Effector memory CD8-positive, alpha-beta T cell (primary cell): ENCODE data around the gene VASN.

Experiments used
- ATAC-seq: fragments of 150-1000 bp; cut with Tn5 transposase; replicated peaks from 2 replicates; pipeline ENCODE4 v1.10.0; 2021; ENCODE audit warnings: mild to moderate bottlenecking, moderate library complexity
- DNase-seq, 3 experiments: peaks; one replicate each; pipeline ENCODE4 v3.0.0; 2021
- H3K27ac Mint-ChIP-seq, 2 donors: one replicate each; pipeline ENCODE4 v1.8.0; 2022; ENCODE audit warnings: mild to moderate bottlenecking in 2 of 2, mixed read lengths in 2 of 2, moderate library complexity in 2 of 2
- H3K27me3 Mint-ChIP-seq, 2 donors: one replicate each; pipeline ENCODE4 v1.8.0; 2022; ENCODE audit warnings: mixed read lengths in 2 of 2
- H3K36me3 Mint-ChIP-seq: one replicate; pipeline ENCODE4 v1.8.0; 2022; ENCODE audit warnings: mild to moderate bottlenecking, moderate library complexity, mixed read lengths; ENCODE audit not compliant: insufficient read depth
- H3K4me1 Mint-ChIP-seq, 2 donors: one replicate each; pipeline ENCODE4 v1.8.0; 2022; ENCODE audit warnings: low read depth in 2 of 2, mixed read lengths in 2 of 2
- H3K4me3 Mint-ChIP-seq, 2 donors: one replicate each; pipeline ENCODE4 v1.8.0; 2022; ENCODE audit warnings: mild to moderate bottlenecking in 2 of 2, mixed read lengths in 2 of 2, moderate library complexity in 2 of 2
- H3K9me3 Mint-ChIP-seq, 2 donors: one replicate each; pipeline ENCODE4 v1.8.0; 2022; ENCODE audit warnings: mixed read lengths in 2 of 2

VASN gene

DNA sequence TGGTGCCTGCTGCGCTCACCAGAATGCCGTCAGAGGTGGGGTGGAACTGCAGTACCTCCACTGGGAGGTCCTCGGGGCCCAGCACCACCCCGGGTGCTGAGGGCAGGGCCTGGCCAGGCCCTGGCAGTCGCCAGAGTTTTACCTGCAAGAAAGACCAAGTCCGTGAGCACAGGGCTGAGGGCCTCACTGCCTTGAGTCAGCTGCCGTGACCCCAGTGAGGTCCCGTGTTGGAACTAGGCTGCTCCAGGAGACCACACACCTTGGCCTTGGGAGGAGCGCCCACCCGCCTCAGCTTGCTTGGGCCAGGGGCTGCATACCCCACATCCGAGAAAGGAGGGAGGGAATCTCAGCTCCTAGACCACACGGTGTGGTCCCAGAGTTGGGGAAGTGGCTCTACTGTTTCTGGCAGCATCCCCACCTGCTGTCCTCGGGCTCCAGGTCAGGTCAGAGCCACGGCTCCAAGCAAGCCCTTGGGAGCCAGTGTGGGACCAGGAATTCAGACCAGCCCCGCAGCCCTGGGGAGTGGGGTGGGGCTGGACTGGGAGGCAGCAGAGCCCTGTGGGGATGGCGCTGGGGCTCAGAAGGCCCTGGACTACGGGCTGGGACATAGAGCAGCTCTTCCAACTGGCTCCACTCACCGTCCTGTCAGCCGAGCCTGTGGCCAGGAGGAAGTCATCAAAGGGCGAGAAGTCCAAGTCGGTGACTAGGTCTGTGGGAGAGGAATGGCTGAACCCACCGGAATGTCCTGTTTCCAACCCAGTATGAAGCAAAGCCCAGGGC lies 36.1 kb downstream of the VASN start:
- Mint-ChIP-seq H3K36me3 (peaks cover 100% of the 10 kb centered on the region), H3K4me3 (peak overlapping the region in 1 of 2 donors; percentile 8), H3K27ac (peak overlapping the region in 1 of 2 donors; percentile 79), H3K9me3 (no peaks in the 10 kb centered on the region), H3K27me3 (no peaks in the 10 kb centered on the region), H3K4me1 (peaks cover 29% of the 10 kb centered on the region in 2 donors)
- DNase-seq (no peak), ATAC-seq (no peak)

DNA sequence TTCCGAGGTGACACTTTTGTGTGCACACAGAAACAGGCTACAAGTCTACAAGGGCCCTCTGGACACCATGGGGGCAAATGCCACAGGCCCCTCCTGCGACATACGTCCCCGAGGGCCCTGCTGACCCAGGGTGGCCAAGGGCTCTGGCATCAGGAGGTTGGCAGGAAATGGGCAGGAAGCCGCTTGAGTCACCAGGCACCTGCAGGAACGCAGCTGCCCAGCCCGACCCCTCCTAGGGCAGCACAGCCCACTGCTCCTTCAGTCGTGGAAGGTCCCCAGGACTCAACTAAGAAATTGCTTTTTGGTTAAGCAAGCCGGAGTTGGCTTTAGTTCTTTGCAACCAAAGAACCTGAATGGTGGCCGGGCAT lies 36.7 kb downstream of the VASN start:
- Mint-ChIP-seq H3K36me3 (peaks cover 100% of the 10 kb centered on the region), H3K4me3 (no peak overlapping the region), H3K27me3 (no peaks in the 10 kb centered on the region), H3K4me1 (peaks cover 26 to 27% of the 10 kb centered on the region in 2 donors), H3K9me3 (no peaks in the 10 kb centered on the region), H3K27ac (peak overlapping the region in 1 of 2 donors; percentile 79)
- ATAC-seq (no peak), DNase-seq (no peak)

GRCh38 chr16:4409081-4409932 lies 37.7 kb downstream of the VASN start:
- Mint-ChIP-seq H3K27ac (peak overlapping the region in 1 of 2 donors; percentile 79), H3K4me3 (no peak overlapping the region), H3K4me1 (peaks cover 27% of the 10 kb centered on the region in 2 donors), H3K36me3 (peaks cover 100% of the 10 kb centered on the region), H3K27me3 (no peaks in the 10 kb centered on the region), H3K9me3 (no peaks in the 10 kb centered on the region)
- ATAC-seq (no peak), DNase-seq (no peak)

DNA sequence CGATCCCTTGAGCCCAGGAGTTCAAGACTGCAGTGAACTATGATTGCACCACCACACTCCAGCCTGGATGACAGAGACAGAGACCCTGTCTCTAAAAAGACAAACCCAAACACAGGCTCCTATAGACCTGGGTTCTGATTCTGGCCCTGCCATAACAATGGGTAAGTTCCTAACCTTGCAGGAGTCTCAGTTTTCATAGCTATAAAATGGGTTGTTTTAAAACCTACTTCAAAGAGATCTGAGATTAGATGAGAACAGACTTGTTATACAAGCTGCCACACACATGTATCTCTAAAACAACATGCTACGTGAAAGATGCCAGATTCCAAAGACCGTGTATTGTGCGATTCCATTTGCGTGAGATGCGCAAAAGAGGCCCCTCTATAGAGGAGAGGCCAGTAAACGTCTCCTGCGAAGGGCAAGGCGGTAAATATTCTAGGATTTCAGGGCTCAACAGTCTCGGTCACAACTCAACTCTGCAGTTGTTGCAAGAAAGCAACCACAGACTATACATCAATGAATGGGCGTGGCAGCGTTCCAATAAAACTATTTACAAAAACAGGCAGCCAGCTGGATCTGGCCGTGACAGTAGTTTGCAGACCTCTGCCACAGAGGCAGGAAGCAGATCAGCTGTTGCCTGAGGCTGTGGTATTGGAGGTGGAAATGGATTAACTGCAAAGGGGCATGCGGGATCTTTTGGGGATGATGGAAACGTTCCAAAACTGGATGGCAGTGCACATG lies 38.9 kb downstream of the VASN start:
- ATAC-seq (no peak), DNase-seq (no peak)
- Mint-ChIP-seq H3K9me3 (no peaks in the 10 kb centered on the region), H3K27me3 (no peaks in the 10 kb centered on the region), H3K4me1 (peaks cover 33 to 34% of the 10 kb centered on the region in 2 donors), H3K36me3 (peaks cover 100% of the 10 kb centered on the region), H3K27ac (peak overlapping the region; percentile 68 to 81), H3K4me3 (peak overlapping the region in 1 of 2 donors; percentile 48)

DNA sequence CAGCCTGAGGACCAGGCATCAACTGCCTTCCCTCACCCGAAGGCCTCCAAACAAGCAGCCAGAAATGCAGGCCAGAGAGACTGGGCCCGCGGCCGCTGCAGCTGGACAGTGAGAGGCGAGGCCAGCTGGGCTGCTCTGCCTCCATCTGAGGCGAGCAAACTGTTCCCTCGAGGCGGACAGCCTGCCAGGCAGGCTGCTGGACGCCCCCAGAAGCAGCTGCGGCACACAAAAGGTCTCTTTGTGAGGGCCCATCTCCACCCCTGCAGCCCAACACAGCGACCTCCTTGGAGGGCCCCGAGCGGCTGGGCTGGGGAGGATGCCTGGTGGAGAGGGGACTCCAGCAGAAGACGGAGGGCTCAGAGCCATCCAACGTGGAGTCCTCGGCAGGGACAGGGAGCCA lies 40.0 kb downstream of the VASN start:
- no peak overlapping the region for H3K4me3 Mint-ChIP-seq
- H3K27ac Mint-ChIP-seq, result peak overlapping the region in 1 of 2 donors; percentile 68
- peaks cover 33 to 37% of the 10 kb centered on the region in 2 donors for H3K4me1 Mint-ChIP-seq
- ATAC-seq, result no peak
- H3K27me3 Mint-ChIP-seq, result no peaks in the 10 kb centered on the region
- no peak for DNase-seq
- H3K9me3 Mint-ChIP-seq, result no peaks in the 10 kb centered on the region
- peaks cover 98% of the 10 kb centered on the region for H3K36me3 Mint-ChIP-seq

DNA sequence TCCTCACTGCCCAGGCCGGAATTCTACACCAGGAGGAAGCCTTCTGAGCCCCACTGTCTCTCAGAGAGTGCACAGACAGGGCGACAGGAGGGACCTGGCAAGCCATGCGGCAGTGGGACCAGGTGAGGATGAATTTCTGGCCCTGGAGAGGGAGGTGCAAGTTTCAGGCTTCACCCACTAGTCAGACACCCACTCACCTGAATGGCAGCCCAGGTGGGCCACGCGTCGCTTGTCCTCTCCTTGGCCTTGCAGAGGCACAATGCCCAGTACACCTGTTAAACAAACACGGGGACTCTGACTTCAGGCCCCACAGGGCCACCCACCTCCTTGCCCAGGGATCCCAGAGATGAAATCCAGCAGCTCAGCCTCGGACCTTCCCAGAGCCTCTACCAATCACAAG lies 40.5 kb downstream of the VASN start:
- H3K4me3 Mint-ChIP-seq, result peak overlapping the region in 1 of 2 donors; percentile 43
- H3K4me1 Mint-ChIP-seq, result peaks cover 33 to 39% of the 10 kb centered on the region in 2 donors
- DNase-seq, result no peak
- H3K9me3 Mint-ChIP-seq, result no peaks in the 10 kb centered on the region
- no peak for ATAC-seq
- H3K27me3 Mint-ChIP-seq, result no peaks in the 10 kb centered on the region
- peaks cover 95% of the 10 kb centered on the region for H3K36me3 Mint-ChIP-seq
- H3K27ac Mint-ChIP-seq, result peak overlapping the region in 1 of 2 donors; percentile 98

- no peak for ATAC-seq
Observed at GRCh38 chr16:4412854-4413253, 41.2 kb downstream of the VASN start.

DNA sequence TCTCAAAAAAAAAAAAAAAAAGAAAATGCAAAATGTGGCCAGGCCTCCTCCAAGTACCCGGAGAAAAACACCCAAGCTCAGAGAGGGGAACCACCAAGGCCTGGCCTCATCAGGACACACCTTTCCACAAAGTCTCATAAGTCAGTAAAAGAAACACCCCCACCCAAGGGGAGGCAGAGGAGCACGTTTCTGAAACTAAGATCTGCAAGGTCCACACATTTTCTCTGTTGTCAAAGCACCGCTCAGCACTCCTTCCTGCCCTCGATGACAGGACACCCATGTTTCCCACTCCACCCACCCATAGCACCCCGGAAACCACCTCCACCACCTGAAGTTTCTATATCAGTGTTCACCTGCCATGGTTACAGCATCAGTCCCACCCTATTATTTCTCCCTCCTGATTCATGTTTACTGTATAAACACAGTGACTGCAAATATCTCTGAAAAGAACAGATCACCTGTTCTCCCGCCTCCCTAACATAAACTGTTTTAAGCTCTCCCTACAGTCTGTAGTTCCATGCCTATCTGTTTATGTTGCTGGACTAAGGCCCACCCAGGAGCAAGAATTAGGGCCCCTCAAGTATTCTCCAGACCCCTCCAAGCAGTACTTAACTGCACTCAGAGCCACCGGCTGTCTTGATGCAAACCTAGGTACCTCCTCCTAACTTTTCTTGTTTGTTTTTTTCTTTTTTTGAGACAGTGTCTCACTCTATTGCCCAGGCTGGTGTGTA lies 42.7 kb downstream of the VASN start:
- peaks cover 33 to 38% of the 10 kb centered on the region in 2 donors for H3K4me1 Mint-ChIP-seq
- H3K27ac Mint-ChIP-seq, result peak overlapping the region; percentile 95 to 98
- DNase-seq (peak; percentile 70 to 77 (median 70)), ATAC-seq (peak; percentile 60)
- peak overlapping the region; percentile 86 to 88 for H3K4me3 Mint-ChIP-seq
- H3K27me3 Mint-ChIP-seq, result no peaks in the 10 kb centered on the region
- peaks cover 76% of the 10 kb centered on the region for H3K36me3 Mint-ChIP-seq
- no peaks in the 10 kb centered on the region for H3K9me3 Mint-ChIP-seq

More at GRCh38 chr16:4412854-4413253, 41.2 kb downstream of the VASN start:
- Mint-ChIP-seq H3K9me3 (no peaks in the 10 kb centered on the region), H3K4me1 (peaks cover 33 to 39% of the 10 kb centered on the region in 2 donors), H3K27ac (peak overlapping the region in 1 of 2 donors; percentile 98), H3K27me3 (no peaks in the 10 kb centered on the region), H3K36me3 (peaks cover 88% of the 10 kb centered on the region), H3K4me3 (peak overlapping the region in 1 of 2 donors; percentile 42)
- no peak for DNase-seq

GRCh38 chr16:4415538-4416199 lies 44.0 kb downstream of the VASN start:
- Mint-ChIP-seq H3K36me3 (peaks cover 62% of the 10 kb centered on the region), H3K4me1 (peaks cover 27 to 31% of the 10 kb centered on the region in 2 donors), H3K4me3 (peak overlapping the region; percentile 86 to 88), H3K27me3 (no peaks in the 10 kb centered on the region), H3K9me3 (no peaks in the 10 kb centered on the region), H3K27ac (peak overlapping the region; percentile 95 to 98)
- DNase-seq (peak; percentile 57 to 64 (median 63)), ATAC-seq (peak; percentile 6)

DNA sequence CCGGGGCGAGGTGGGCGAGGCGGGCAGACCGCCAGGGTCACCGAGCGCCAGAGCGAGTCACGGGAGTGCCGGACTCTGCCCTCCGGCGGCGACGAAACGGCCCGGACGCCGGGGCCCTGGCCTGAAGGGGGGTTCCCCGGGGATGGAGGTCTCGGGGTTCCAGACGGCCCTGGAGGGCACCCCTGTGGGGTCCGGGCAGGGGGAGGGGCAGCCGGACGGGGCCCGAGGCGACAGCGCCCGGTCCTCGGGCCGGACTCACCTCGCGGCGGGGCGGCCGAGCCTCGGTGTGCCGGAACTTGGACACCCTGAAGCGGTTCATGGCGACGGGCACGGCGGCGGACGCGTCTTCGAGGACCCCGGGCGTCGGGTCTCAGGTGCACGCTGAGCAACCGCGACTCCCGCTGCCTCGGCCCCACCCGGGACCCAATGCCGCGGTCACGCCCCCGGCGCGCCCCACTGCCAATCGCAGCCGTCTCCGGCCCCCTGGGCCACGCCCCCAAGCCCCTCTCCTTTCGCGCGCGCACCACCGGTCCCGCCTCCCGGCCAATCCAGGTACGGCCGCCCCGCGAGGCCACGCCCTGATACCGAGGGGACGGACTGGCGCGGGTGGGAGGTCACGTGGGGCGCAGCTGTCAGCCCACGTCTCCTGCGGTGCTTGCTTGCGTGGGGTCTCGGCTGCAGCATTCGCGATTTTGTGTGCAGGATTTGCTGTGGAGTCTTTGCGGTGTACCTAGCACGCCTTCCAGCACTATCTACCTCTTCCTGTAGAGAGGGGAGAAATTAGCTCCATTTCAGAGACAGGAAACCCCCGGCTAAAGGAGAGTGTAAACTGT lies 44.8 kb downstream of the VASN start, which contains the start of gene CORO7:
Gene CORO7 (minus strand): TSS at position 397 of the 833 bp plus-strand sequence. CDS start 78 bp downstream, at position 319.
- Mint-ChIP-seq H3K27me3 (no peaks in the 10 kb centered on the region), H3K4me1 (peaks cover 23 to 28% of the 10 kb centered on the region in 2 donors)

DNA sequence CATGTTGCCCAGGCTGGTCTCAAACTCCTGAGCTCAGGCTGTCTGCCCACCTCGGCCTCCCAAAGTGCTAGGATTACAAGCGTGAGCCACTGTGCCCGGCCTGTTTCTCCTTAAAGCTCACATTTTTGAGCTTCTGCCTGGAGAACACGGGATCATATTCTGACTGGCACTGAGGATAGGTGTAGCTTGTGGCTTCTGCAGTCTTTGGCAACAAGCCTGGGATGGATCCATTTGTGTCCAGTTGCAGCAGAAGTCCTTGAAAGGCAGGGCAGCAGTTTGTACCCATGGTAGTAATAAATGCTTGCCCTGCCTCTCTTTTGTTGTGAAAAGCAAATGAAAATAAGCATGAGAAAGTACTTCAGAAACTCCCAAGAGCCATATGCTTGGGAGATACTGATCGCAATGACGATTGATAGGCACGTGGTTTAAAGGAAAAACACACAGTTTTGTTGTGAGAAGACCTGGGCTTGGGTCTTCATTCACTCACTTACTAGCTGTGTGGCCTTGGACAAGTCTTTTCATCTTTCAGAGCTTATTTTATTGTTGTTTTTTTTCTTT lies 47.8 kb downstream of the VASN start:
- H3K27me3 Mint-ChIP-seq, result no peaks in the 10 kb centered on the region
- peaks cover 13 to 16% of the 10 kb centered on the region in 2 donors for H3K4me1 Mint-ChIP-seq
- H3K4me3 Mint-ChIP-seq, result no peak overlapping the region
- DNase-seq (no peak), ATAC-seq (no peak)
- no peak overlapping the region for H3K27ac Mint-ChIP-seq
- H3K9me3 Mint-ChIP-seq, result no peaks in the 10 kb centered on the region
- H3K36me3 Mint-ChIP-seq, result peaks cover 27% of the 10 kb centered on the region

More for the DNA sequence above, 44.8 kb downstream of the VASN start, which contains the start of gene CORO7:
- peak within 1 kb of the TSS; percentile 86 to 88 for H3K4me3 Mint-ChIP-seq
- H3K9me3 Mint-ChIP-seq, result no peaks in the 10 kb centered on the region
- H3K27ac Mint-ChIP-seq, result peak within 1 kb of the TSS; percentile 95 to 98
- ATAC-seq (peak; percentile 69), DNase-seq (peak; percentile 99 to 100 (median 100))
- H3K36me3 Mint-ChIP-seq, result peaks cover 55% of the 10 kb centered on the region
